H1 (cell line): ENCODE results near the gene IFNG-AS1.

ENCODE experiments used
- CHD2 ChIP-seq: IDR thresholded peaks from 2 replicates; pipeline ENCODE4 v1.6.1; 2012; ENCODE audit warnings: low read length, improper control_type of control experiment
- JUND ChIP-seq: IDR thresholded peaks from 2 replicates; pipeline ENCODE4 v1.6.1; 2011; ENCODE audit warnings: mild to moderate bottlenecking, improper control_type of control experiment, low read length
- POLR2A ChIP-seq, 2 experiments: IDR thresholded peaks; 1 replicate in 1 of 2; 2 replicates in 1 of 2; pipeline ENCODE4 v1.6.1; 2011; ENCODE audit warnings: low read depth in 2 of 2, low read length in 2 of 2, mild to moderate bottlenecking in 2 of 2; ENCODE audit errors: control extremely low read depth in 1 of 2
- RAD21 ChIP-seq, 2 experiments: IDR thresholded peaks in 1 of 2; conservative IDR thresholded peaks in 1 of 2; 2 replicates each; pipeline ENCODE4 v1.6.1; 2011; ENCODE audit warnings: low read depth in 2 of 2, low read length in 2 of 2, improper control_type of control experiment in 1 of 2, inconsistent platforms in 1 of 2, mild to moderate bottlenecking in 1 of 2, moderate library complexity in 1 of 2
- TCF12 ChIP-seq: IDR thresholded peaks from 2 replicates; pipeline ENCODE4 v1.6.1; 2011; ENCODE audit warnings: low read depth, mild to moderate bottlenecking, low read length
- YY1 ChIP-seq: IDR thresholded peaks from 2 replicates; pipeline ENCODE4 v1.6.1; 2011; ENCODE audit warnings: low read depth, mild to moderate bottlenecking, low read length
- TF ChIP-seq, protein P1 (sequence below), 3 experiments: IDR thresholded peaks; 1 replicate in 2 of 3; 2 replicates in 1 of 3; pipeline versions ENCODE4 v1.5.1 to v1.6.1; 2011; ENCODE audit warnings: low read length in 3 of 3, mild to moderate bottlenecking in 3 of 3, inconsistent platforms in 2 of 3, low read depth in 1 of 3, moderate library complexity in 1 of 3; ENCODE audit not compliant: insufficient read depth in 1 of 3; ENCODE audit errors: control extremely low read depth in 1 of 3

- no peak for TF ChIP-seq YY1
- TF ChIP-seq POLR2A (IDR thresholded peaks at IDR 0.05; ENCODE audit: control extremely low read depth in 1 of 2, low read depth in 2 of 2, low read length in 2 of 2), result no peak
- TF ChIP-seq CHD2, result no peak
- no peak for TF ChIP-seq RAD21 (IDR thresholded peaks at IDR 0.05 in 1 of 2, conservative IDR thresholded peaks at IDR 0.05 in 1 of 2; ENCODE audit: low read depth in 2 of 2, low read length in 2 of 2)
- TF ChIP-seq JUND, result no peak
- TF ChIP-seq TCF12, result no peak
- TF ChIP-seq, protein P1, sequence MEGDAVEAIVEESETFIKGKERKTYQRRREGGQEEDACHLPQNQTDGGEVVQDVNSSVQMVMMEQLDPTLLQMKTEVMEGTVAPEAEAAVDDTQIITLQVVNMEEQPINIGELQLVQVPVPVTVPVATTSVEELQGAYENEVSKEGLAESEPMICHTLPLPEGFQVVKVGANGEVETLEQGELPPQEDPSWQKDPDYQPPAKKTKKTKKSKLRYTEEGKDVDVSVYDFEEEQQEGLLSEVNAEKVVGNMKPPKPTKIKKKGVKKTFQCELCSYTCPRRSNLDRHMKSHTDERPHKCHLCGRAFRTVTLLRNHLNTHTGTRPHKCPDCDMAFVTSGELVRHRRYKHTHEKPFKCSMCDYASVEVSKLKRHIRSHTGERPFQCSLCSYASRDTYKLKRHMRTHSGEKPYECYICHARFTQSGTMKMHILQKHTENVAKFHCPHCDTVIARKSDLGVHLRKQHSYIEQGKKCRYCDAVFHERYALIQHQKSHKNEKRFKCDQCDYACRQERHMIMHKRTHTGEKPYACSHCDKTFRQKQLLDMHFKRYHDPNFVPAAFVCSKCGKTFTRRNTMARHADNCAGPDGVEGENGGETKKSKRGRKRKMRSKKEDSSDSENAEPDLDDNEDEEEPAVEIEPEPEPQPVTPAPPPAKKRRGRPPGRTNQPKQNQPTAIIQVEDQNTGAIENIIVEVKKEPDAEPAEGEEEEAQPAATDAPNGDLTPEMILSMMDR (IDR thresholded peaks at IDR 0.05; ENCODE audit: control extremely low read depth in 1 of 3, insufficient read depth in 1 of 3, low read depth in 1 of 3, low read length in 3 of 3), result no peak
Measured at GRCh38 chr12:67999244-67999643, 10.0 kb downstream of the IFNG-AS1 start.
